ENCODE data around the gene ZNF865. TPM values are rescaled to one million over a fixed set of nuclear protein-coding genes. Genes with fewer than 3 reads are reported as not detected.

ZNF865 gene
- total and polyA plus RNA-seq, 2 of the 8 experiments (the other 6 are each of a cell fraction or from before 2014, with no cell fraction given): 3.5 to 13.6 TPM

DNA sequence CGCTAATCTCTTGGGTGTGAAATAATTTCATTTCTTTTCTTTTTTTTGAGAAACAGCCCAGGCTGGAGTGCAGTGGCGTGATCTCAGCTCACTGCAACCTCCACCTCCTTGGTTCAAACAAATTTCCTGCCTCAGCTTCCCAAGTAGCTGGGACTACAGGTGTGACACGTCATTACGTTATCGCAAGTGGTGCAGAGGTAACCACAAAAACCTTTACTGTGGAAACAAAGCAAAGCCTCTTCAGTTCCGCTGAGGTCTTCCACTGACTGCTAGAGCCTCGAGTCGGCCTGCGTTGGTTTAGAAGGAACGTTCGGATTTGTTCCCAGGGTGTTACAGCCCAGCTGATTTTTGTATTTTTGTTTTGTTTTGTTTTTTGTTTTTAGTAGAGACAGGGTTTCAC, 20.9 kb downstream of the ZNF865 start (continued):
- TF ChIP-seq, protein P1, sequence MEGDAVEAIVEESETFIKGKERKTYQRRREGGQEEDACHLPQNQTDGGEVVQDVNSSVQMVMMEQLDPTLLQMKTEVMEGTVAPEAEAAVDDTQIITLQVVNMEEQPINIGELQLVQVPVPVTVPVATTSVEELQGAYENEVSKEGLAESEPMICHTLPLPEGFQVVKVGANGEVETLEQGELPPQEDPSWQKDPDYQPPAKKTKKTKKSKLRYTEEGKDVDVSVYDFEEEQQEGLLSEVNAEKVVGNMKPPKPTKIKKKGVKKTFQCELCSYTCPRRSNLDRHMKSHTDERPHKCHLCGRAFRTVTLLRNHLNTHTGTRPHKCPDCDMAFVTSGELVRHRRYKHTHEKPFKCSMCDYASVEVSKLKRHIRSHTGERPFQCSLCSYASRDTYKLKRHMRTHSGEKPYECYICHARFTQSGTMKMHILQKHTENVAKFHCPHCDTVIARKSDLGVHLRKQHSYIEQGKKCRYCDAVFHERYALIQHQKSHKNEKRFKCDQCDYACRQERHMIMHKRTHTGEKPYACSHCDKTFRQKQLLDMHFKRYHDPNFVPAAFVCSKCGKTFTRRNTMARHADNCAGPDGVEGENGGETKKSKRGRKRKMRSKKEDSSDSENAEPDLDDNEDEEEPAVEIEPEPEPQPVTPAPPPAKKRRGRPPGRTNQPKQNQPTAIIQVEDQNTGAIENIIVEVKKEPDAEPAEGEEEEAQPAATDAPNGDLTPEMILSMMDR (IDR thresholded peaks at IDR 0.05; ENCODE audit: control extremely low read depth in 1 of 3, insufficient read depth in 1 of 3, low read depth in 1 of 3, low read length in 3 of 3): no peak

Data from H1 (cell line).